ENCODE data around the gene ANKLE1. TPM values are rescaled to one million over a fixed set of nuclear protein-coding genes. Genes with fewer than 3 reads are reported as not detected.

Gene ANKLE1
- total RNA-seq, 1 experiment from 2014 or later: 9.1 TPM

GRCh38 chr19:17248011-17248776, 33.5 kb upstream of the ANKLE1 start (continued):
- TF ChIP-seq USF1 (CRISPR knock-in tag; IDR thresholded peaks at IDR 0.05): peak; percentile 52; the same call in 1 of the 2 replicates

- POLR2A ChIA-PET: no interaction called here
- H3K9me3 Mint-ChIP-seq: no peaks in the 10 kb centered on the region
- H3K36me3 Mint-ChIP-seq: peaks cover 8% of the 10 kb centered on the region; the same call in 1 of the 2 replicates
- H3K4me3 Mint-ChIP-seq: no peak overlapping the region
- H3K27me3 Mint-ChIP-seq (ENCODE audit: low read depth): no peaks in the 10 kb centered on the region
- CTCF ChIA-PET: interaction anchor here (1.0 to 3.8 kb wide), 4 partner anchors 10 to 198 kb away, joined by 3 to 38 read pairs (median 4); partner anchors contain the start of gene OCEL1
- H3K27ac Mint-ChIP-seq: peak overlapping the region; percentile 99
- no peak for TF ChIP-seq ZNF138 (CRISPR knock-in tag; conservative IDR thresholded peaks at IDR 0.05)
- TF ChIP-seq PRDM15 (CRISPR knock-in tag; IDR thresholded peaks at IDR 0.05): peak; percentile 56; the same call in 1 of the 2 replicates
- ATAC-seq (no peak), DNase-seq (ENCODE audit: low spot score) (no peak)
- H3K4me1 Mint-ChIP-seq: peaks cover 30% of the 10 kb centered on the region
These were observed 31.7 kb upstream of the ANKLE1 start for GRCh38 chr19:17249887-17250548.

GRCh38 chr19:17254636-17255035, 27.1 kb upstream of the ANKLE1 start:
- no peak overlapping the region for H3K4me3 Mint-ChIP-seq
- no peak for TF ChIP-seq TEAD1 (CRISPR knock-in tag; IDR thresholded peaks at IDR 0.05)
- TF ChIP-seq NFYB (CRISPR knock-in tag; conservative IDR thresholded peaks at IDR 0.05; ENCODE audit: low read depth): no peak
- TF ChIP-seq ERG (CRISPR knock-in tag; IDR thresholded peaks at IDR 0.05): no peak
- no peak for TF ChIP-seq HMGA2 (CRISPR knock-in tag; IDR thresholded peaks at IDR 0.05)
- TF ChIP-seq PREB (CRISPR knock-in tag; IDR thresholded peaks at IDR 0.05; ENCODE audit: borderline replicate concordance): no peak
- no peak for TF ChIP-seq FOXP4 (CRISPR knock-in tag; IDR thresholded peaks at IDR 0.05)
- no peak for TF ChIP-seq CTCF (IDR thresholded peaks at IDR 0.05)
- no peak for TF ChIP-seq FOXJ3 (CRISPR knock-in tag; IDR thresholded peaks at IDR 0.05; ENCODE audit: borderline replicate concordance)
- TF ChIP-seq ZNF232 (CRISPR knock-in tag; IDR thresholded peaks at IDR 0.05): no peak
- no peak for TF ChIP-seq RORB (CRISPR knock-in tag; IDR thresholded peaks at IDR 0.05)
- no peak for TF ChIP-seq USF2 (CRISPR knock-in tag; IDR thresholded peaks at IDR 0.05)
- ChIA-PET CTCF (interaction anchor here (0.7 to 1.6 kb wide), 4 partner anchors 10 to 39 kb away, joined by 3 to 6 read pairs (median 4); partner anchors contain the start of genes USE1 and USHBP1), POLR2A (interaction anchor here (0.9 kb wide), 1 partner anchor 11 kb away, joined by 3 read pairs; no protein-coding TSS in a partner anchor)
- H3K36me3 Mint-ChIP-seq: peaks cover 37% of the 10 kb centered on the region
- H3K27ac Mint-ChIP-seq: no peak overlapping the region
- peaks cover 5% of the 10 kb centered on the region for H3K9me3 Mint-ChIP-seq
- peaks cover 2% of the 10 kb centered on the region for H3K4me1 Mint-ChIP-seq
- H3K27me3 Mint-ChIP-seq (ENCODE audit: low read depth): no peaks in the 10 kb centered on the region
- ATAC-seq (no peak), DNase-seq (ENCODE audit: low spot score) (no peak)

Measured in WTC11 (cell line).